ENCODE data around the gene COL26A1. TPM values are rescaled to one million over a fixed set of nuclear protein-coding genes. Genes with fewer than 3 reads are reported as not detected.

COL26A1 gene
- total and polyA plus RNA-seq, 4 donors, result 0.05 to 4.7 (median 0.28) TPM

GRCh38 chr7:101332026-101332425 is 30.6 kb upstream of the COL26A1 start:
- no peak for TF ChIP-seq CTCF (IDR thresholded peaks at IDR 0.05; ENCODE audit: control extremely low read depth, extremely low read depth)
- DNase-seq (no peak), ATAC-seq (ENCODE audit: insufficient read depth, low FRiP score) (no peak)
- no peaks in the 10 kb centered on the region for H3K36me3 ChIP-seq (ENCODE audit: control insufficient read depth in 4 of 4, insufficient read depth in 4 of 4, low read length in 4 of 4)
- no peak overlapping the region for H3K27ac ChIP-seq (ENCODE audit: low read depth in 1 of 2, low read length in 1 of 2)
- H3K9me3 ChIP-seq (ENCODE audit: control insufficient read depth in 4 of 4, insufficient read depth in 3 of 4, low read length in 3 of 4), result no peaks in the 10 kb centered on the region
- no peaks in the 10 kb centered on the region for H3K27me3 ChIP-seq (ENCODE audit: control insufficient read depth in 3 of 3, insufficient read depth in 3 of 3, low read length in 2 of 3)
- H3K4me3 ChIP-seq, result no peak overlapping the region
- whole genome bisulfite sequencing, 2 donors, result 93 to 95% methylated on average over 8 of the region's 8 CpGs
- peaks cover 0 to 2% (median 0%) of the 10 kb centered on the region in 5 donors for H3K4me1 ChIP-seq (ENCODE audit: control insufficient read depth in 5 of 5, insufficient read depth in 5 of 5, low read length in 5 of 5)
- no peak overlapping the region for H3K9ac ChIP-seq (ENCODE audit: insufficient read depth in 1 of 2, low read length in 2 of 2)

- H3K27ac ChIP-seq (ENCODE audit: low read depth in 1 of 2, low read length in 1 of 2), result no peak overlapping the region
- H3K4me1 ChIP-seq (ENCODE audit: control insufficient read depth in 5 of 5, insufficient read depth in 5 of 5, low read length in 5 of 5), result peaks cover 0 to 2% (median 0%) of the 10 kb centered on the region in 5 donors
- 45 to 69% methylated on average over 5 of the region's 5 CpGs for WGBS, 2 donors
- no peak overlapping the region for H3K4me3 ChIP-seq
- DNase-seq (no peak), ATAC-seq (ENCODE audit: insufficient read depth, low FRiP score) (no peak)
- H3K9me3 ChIP-seq (ENCODE audit: control insufficient read depth in 4 of 4, insufficient read depth in 3 of 4, low read length in 3 of 4), result no peaks in the 10 kb centered on the region
- H3K36me3 ChIP-seq (ENCODE audit: control insufficient read depth in 4 of 4, insufficient read depth in 4 of 4, low read length in 4 of 4), result no peaks in the 10 kb centered on the region
- no peak for TF ChIP-seq CTCF (IDR thresholded peaks at IDR 0.05; ENCODE audit: control extremely low read depth, extremely low read depth)
- H3K9ac ChIP-seq (ENCODE audit: insufficient read depth in 1 of 2, low read length in 2 of 2), result no peak overlapping the region
- H3K27me3 ChIP-seq (ENCODE audit: control insufficient read depth in 3 of 3, insufficient read depth in 3 of 3, low read length in 2 of 3), result no peaks in the 10 kb centered on the region
Observed at GRCh38 chr7:101333912-101334311, 28.8 kb upstream of the COL26A1 start.

GRCh38 chr7:101340379-101340778 is 22.3 kb upstream of the COL26A1 start:
- H3K9ac ChIP-seq (ENCODE audit: insufficient read depth in 1 of 2, low read length in 2 of 2), result no peak overlapping the region
- no peaks in the 10 kb centered on the region for H3K27me3 ChIP-seq (ENCODE audit: control insufficient read depth in 3 of 3, insufficient read depth in 3 of 3, low read length in 2 of 3)
- DNase-seq (no peak), ATAC-seq (ENCODE audit: insufficient read depth, low FRiP score) (no peak)
- H3K4me1 ChIP-seq (ENCODE audit: control insufficient read depth in 5 of 5, insufficient read depth in 5 of 5, low read length in 5 of 5), result no peaks in the 10 kb centered on the region
- H3K36me3 ChIP-seq (ENCODE audit: control insufficient read depth in 4 of 4, insufficient read depth in 4 of 4, low read length in 4 of 4), result no peaks in the 10 kb centered on the region
- no peak for TF ChIP-seq CTCF (IDR thresholded peaks at IDR 0.05; ENCODE audit: control extremely low read depth, extremely low read depth)
- no peaks in the 10 kb centered on the region for H3K9me3 ChIP-seq (ENCODE audit: control insufficient read depth in 4 of 4, insufficient read depth in 3 of 4, low read length in 3 of 4)
- WGBS, 2 donors, result 88 to 89% methylated on average over 14 of the region's 14 CpGs
- H3K4me3 ChIP-seq, result no peak overlapping the region
- H3K27ac ChIP-seq (ENCODE audit: low read depth in 1 of 2, low read length in 1 of 2), result no peak overlapping the region

GRCh38 chr7:101342892-101343291 is 19.8 kb upstream of the COL26A1 start:
- 87 to 92% methylated on average over 7 of the region's 7 CpGs for WGBS, 2 donors
- no peak for ATAC-seq (ENCODE audit: insufficient read depth, low FRiP score)
- no peak for DNase-seq
- Histone ChIP-seq H3K4me3 (no peak overlapping the region), H3K4me1 (ENCODE audit: control insufficient read depth in 5 of 5, insufficient read depth in 5 of 5, low read length in 5 of 5) (no peaks in the 10 kb centered on the region), H3K27me3 (ENCODE audit: control insufficient read depth in 3 of 3, insufficient read depth in 3 of 3, low read length in 2 of 3) (no peaks in the 10 kb centered on the region), H3K27ac (ENCODE audit: low read depth in 1 of 2, low read length in 1 of 2) (no peak overlapping the region), H3K36me3 (ENCODE audit: control insufficient read depth in 4 of 4, insufficient read depth in 4 of 4, low read length in 4 of 4) (no peaks in the 10 kb centered on the region), H3K9ac (ENCODE audit: insufficient read depth in 1 of 2, low read length in 2 of 2) (no peak overlapping the region), H3K9me3 (ENCODE audit: control insufficient read depth in 4 of 4, insufficient read depth in 3 of 4, low read length in 3 of 4) (no peaks in the 10 kb centered on the region)
- no peak for TF ChIP-seq CTCF (IDR thresholded peaks at IDR 0.05; ENCODE audit: control extremely low read depth, extremely low read depth)
